Parathyroid adenoma (tissue), 2 donors: Measurements from ENCODE around the gene RAB23.

ENCODE experiments used
- H2AFZ ChIP-seq: fragments of 300-600 bp; sonication (generic); one replicate; pipeline ENCODE4 v1.7.0; 2017; ENCODE audit warnings: antibody characterized with exemption, mild to moderate bottlenecking
- H3K27ac ChIP-seq: fragments of 300-600 bp; sonication (generic); one replicate; pipeline ENCODE4 v1.7.0; 2017
- H3K27me3 ChIP-seq: fragments of 300-600 bp; sonication (generic); one replicate; pipeline ENCODE4 v1.7.0; 2017; ENCODE audit warnings: low read length; ENCODE audit not compliant: control insufficient read depth, insufficient read depth
- H3K36me3 ChIP-seq: fragments of 300-600 bp; sonication (generic); one replicate; pipeline ENCODE4 v1.7.0; 2017; ENCODE audit warnings: low read length; ENCODE audit not compliant: control insufficient read depth, insufficient read depth
- H3K4me1 ChIP-seq: fragments of 300-600 bp; sonication (generic); one replicate; pipeline ENCODE4 v1.7.0; 2017; ENCODE audit warnings: control low read depth
- H3K4me2 ChIP-seq: fragments of 300-600 bp; sonication (generic); one replicate; pipeline ENCODE4 v1.7.0; 2017; ENCODE audit warnings: low read length
- H3K4me3 ChIP-seq: fragments of 300-600 bp; sonication (generic); one replicate; pipeline ENCODE4 v1.7.0; 2017; ENCODE audit warnings: low read depth, low read length
- H3K79me2 ChIP-seq: fragments of 300-600 bp; sonication (generic); one replicate; pipeline ENCODE4 v1.7.0; 2017; ENCODE audit warnings: control low read depth
- H3K9ac ChIP-seq: fragments of 300-600 bp; sonication (generic); one replicate; pipeline ENCODE4 v1.7.0; 2017; ENCODE audit warnings: mild to moderate bottlenecking
- H3K9me3 ChIP-seq: fragments of 300-600 bp; sonication (generic); one replicate; pipeline ENCODE4 v1.7.0; 2017; ENCODE audit warnings: low read length; ENCODE audit not compliant: control insufficient read depth
- TF ChIP-seq, protein P1 (sequence below): fragments of 300-600 bp; sonication (generic); IDR thresholded peaks from one replicate; pipeline ENCODE4 v1.7.0; 2017; ENCODE audit warnings: antibody characterized with exemption, mild to moderate bottlenecking
- donor health status: primary hyperparathyroidism.

Gene RAB23

DNA sequence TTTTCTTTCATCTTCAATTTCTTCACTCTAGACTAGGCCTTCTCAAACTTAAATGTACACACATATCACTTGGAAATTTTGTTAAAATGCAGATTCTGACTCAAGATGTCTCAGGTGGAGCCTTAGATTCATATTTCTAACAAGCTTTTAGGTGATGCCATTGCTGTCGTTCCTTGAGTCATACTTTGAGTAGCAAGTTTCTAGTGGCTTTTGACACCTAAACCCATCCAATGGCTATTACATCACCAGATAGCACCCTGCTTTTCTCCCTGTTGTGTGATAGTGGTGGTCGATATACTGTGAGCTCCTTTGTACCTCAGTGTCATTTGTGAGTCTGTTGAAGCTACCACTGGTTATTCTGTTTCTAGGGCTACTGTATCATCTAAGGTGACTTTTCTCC lies 84.8 kb downstream of the RAB23 start:
- Histone ChIP-seq H3K27ac (no peak overlapping the region), H3K9ac (no peak overlapping the region), H3K4me2 (no peak overlapping the region), H2AFZ (no peak overlapping the region), H3K36me3 (no peaks in the 10 kb centered on the region), H3K4me3 (no peak overlapping the region), H3K79me2 (no peaks in the 10 kb centered on the region), H3K27me3 (no peaks in the 10 kb centered on the region), H3K9me3 (no peaks in the 10 kb centered on the region), H3K4me1 (no peaks in the 10 kb centered on the region)
- TF ChIP-seq, protein P1, sequence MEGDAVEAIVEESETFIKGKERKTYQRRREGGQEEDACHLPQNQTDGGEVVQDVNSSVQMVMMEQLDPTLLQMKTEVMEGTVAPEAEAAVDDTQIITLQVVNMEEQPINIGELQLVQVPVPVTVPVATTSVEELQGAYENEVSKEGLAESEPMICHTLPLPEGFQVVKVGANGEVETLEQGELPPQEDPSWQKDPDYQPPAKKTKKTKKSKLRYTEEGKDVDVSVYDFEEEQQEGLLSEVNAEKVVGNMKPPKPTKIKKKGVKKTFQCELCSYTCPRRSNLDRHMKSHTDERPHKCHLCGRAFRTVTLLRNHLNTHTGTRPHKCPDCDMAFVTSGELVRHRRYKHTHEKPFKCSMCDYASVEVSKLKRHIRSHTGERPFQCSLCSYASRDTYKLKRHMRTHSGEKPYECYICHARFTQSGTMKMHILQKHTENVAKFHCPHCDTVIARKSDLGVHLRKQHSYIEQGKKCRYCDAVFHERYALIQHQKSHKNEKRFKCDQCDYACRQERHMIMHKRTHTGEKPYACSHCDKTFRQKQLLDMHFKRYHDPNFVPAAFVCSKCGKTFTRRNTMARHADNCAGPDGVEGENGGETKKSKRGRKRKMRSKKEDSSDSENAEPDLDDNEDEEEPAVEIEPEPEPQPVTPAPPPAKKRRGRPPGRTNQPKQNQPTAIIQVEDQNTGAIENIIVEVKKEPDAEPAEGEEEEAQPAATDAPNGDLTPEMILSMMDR: no peak
